ENCODE data around the gene NGLY1. TPM values are rescaled to one million over a fixed set of nuclear protein-coding genes. Genes with fewer than 3 reads are reported as not detected.

The NGLY1 gene, protein sequence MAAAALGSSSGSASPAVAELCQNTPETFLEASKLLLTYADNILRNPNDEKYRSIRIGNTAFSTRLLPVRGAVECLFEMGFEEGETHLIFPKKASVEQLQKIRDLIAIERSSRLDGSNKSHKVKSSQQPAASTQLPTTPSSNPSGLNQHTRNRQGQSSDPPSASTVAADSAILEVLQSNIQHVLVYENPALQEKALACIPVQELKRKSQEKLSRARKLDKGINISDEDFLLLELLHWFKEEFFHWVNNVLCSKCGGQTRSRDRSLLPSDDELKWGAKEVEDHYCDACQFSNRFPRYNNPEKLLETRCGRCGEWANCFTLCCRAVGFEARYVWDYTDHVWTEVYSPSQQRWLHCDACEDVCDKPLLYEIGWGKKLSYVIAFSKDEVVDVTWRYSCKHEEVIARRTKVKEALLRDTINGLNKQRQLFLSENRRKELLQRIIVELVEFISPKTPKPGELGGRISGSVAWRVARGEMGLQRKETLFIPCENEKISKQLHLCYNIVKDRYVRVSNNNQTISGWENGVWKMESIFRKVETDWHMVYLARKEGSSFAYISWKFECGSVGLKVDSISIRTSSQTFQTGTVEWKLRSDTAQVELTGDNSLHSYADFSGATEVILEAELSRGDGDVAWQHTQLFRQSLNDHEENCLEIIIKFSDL
- 22.4 and 30.5 TPM in 2 replicates for total RNA-seq

DNA sequence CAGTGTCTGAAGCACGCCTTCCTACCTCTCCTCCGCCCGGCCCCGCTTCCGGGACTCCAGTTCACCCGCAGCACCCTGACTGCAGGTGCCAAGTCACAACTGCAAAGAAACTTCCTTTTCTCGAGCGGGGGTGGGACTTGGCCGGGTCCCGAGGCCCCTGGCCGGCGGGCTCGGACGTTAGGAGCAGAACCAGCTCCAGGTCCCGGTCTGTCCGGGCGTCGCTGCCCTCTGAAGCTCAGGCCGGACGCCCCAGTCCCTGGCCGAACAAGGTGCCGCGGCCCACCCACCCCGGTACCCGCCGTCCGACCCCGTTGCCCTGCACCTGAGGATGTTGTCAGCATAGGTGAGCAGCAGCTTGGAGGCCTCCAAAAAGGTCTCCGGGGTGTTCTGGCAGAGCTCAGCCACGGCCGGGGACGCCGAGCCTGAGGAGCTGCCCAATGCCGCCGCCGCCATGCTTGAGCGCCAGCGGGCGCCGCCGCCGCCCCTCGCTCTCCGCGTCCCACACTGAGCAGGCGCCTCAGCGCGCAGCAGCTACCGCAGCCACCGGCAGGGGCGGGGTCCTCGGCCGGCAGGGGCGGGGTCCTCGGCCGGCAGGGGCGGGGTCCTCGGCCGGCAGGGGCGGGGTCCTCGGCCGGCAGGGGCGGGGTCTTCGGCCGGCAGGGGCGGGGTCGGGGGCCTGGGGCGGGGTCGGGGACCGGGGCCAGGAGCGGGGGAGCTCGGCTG is at the start of gene NGLY1:
Gene NGLY1 (minus strand): TSS at position 506 of the 723 bp plus-strand sequence. CDS start 53 bp downstream, at position 453.

DNA sequence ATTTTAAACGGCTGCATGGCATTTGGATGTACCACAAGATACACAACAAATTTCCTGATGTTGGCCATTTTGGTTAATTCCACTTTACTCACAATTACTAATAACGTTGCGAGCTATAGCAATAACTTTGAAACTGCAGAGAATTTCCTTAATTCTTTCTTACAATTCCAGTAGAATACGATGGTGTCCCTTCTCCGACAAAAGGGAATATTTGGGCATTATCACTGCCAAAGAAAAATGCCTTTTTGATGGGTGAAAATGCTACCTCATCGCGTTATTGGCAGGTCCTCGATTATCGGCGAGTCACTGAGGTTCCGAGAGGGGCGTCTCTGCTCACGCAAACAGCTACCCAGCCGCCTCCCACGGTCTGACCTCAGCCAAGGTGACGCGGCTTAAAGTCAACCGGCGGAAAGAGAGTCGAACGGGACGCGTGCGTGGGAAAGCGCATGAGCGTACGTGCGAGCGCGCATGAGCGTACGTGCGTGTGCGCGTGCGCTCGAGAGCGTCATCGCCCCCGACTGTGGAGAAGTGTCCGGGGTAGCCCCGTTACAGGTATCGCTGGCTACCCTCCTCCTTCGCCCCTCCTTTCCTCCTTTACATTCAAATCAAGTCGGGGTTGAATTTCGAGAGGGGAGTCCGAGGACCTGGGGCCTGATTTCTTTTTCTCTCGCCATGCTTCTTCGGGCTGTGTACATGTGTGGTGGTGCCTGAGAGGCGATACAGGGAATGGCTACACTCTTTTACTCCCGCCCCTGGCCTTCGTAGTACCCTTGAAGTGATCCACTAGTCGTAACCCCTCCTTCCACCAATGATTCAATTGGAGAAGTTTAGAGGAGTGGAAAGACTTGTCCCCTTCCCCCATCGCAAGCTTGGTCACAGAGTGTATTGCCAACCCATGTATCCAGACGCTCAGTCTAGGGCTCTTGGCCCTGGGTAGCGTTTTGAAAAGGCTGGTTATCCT is 6.6 kb upstream of the NGLY1 start, which contains the start of gene OXSM:
Gene OXSM (plus strand): TSS at position 495 of the 961 bp plus-strand sequence. CDS start 931 bp downstream, outside the sequence.

Other genes starting within 250 kb of the NGLY1 start
- 69.1 and 113 TPM in 2 replicates for gene TOP2B, start 118.5 kb downstream of the NGLY1 start, total RNA-seq
- 9.0 and 10.3 TPM in 2 replicates for gene OXSM, start 6.6 kb upstream of the NGLY1 start, total RNA-seq

Measured in dermis lymphatic vessel endothelial cell (primary cell).